Activated CD4-positive, alpha-beta T cell treated with anti-CD3 and anti-CD28 coated beads, Interleukin-2, amount 50 U/mL, for 16 hours (primary cell): ENCODE measurements around the gene OPHN1.

Source experiments
- DNase-seq: peaks from one replicate; pipeline ENCODE4 v3.0.0-alpha.2; 2020

The OPHN1 gene

GRCh38 chrX:68049466-68049865 lies 383.8 kb downstream of the OPHN1 start:
- no peak for DNase-seq

DNA sequence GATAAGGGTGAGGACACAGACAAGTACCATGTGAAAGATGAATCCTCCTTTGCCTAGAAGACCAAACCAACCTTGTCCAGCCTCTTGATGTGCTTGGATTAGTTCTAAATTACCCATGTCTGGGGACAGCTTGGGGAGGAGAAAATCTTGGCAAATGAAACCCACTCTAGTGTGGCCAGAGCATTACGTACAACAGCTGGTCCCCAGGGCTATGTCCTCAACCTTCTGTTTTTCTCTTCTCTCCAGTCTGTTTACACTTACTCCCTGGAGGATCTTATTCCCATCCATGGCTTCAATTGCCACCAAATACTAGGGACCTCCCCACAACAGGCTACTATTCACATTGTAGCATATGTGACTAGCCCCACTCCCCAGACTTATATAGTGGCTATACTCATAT lies 384.5 kb downstream of the OPHN1 start:
- no peak for DNase-seq

GRCh38 chrX:68045008-68045577 lies 388.2 kb downstream of the OPHN1 start:
- no peak for DNase-seq

DNA sequence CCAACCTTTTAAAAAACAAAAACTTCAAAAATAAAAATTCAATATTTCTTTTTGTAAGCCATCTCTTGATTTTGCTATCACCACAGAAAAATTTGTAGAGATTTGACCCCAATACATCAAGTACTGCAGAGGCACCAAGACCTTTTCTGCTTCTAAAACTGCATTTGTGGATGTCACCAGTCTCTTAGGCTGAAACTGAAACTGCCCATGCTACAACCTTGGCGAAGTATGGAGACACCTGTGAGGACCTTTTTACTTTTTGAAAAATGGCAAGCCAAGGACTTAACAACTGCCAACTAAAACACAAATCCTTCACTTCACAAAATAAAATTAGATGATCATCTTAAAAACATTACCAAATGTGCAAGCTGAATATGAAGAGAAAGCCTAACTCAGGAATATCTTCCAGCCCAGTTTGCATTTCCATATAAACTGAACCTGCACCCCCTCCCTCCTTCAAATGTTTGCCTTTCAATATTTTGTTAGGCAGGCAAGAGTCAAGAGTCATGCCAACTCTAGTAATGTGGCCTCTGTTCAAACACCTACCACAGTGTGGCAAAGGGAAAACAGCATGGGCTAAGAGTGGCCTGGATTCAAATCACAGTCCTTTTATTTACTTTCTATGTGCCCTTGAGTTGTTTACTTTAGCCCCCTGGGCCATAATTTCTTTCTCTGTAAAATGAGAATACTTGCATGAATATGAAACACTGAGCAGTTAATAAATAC lies 389.4 kb downstream of the OPHN1 start:
- no peak for DNase-seq

DNA sequence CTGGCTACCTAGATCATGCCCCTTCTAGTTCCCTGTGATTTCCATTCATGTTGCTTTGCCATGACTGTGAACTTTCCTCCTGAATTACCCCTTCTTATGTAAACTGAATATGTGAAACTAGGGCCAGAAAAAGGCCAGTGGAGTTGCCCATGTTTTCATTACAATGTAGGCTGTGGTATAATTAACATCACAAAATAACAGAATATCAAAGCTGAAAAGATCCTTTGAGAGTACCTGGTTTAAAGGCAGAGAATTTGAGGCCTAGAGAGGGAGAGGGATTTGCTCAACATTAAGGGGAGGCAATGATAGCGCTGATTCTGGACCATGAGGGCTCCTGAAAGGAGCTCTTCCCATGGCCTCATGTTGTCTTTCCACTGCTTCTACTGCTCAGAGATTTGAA lies 392.2 kb downstream of the OPHN1 start:
- no peak for DNase-seq

DNA sequence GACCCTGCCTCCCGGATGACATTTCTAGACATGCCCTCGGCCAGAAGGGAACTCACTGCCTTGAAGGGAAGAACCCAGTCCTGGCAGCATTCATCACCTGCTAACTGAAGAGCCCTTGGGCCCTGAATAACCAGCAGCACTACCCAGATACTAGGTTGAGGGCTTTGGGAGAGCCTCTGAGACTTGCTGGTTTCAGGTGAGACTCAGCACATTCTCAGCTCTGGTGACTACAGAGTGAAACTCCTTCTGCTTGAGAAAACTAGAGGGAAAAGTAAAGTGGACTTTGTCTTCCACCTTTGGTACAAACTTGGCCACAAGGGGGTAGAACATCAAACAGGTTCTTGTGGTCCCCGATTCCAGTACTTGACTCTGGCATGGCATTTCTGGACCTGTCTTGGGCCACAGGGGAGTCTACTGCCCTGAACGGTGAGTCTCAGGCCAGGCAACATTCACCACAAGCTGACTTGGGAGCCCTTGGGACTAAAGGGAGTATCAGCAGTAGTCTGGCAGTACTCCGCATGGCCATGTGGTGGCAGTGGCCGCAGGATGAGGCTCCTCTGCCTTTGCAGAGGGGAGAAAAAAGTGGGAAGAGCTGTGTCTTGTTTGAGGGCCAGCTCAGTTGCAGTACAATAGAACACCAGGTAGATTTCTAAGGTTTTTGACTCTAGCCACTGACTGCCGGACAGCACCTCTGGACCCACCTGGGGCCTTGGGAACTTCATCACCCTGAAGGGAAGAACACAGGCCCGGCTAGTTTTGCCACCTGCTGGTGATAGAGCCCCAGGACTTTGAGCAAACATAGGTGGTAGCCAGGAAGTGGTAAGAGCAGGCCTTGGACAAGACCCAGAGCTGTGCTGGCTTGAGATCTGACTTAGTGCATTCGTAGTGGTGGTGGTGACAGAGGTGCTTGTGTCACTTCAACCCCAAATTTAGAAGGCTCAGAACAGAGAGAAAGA lies 414.8 kb downstream of the OPHN1 start:
- DNase-seq, result no peak

- no peak for DNase-seq
Observed at GRCh38 chrX:67998540-67998939, 434.8 kb downstream of the OPHN1 start.
